Bronchial epithelial cell (primary cell): ENCODE data around the gene TNC. TPM values are rescaled to one million over a fixed set of nuclear protein-coding genes. Genes with fewer than 3 reads are reported as not detected.

Experiments used
- DNase-seq: peaks from one replicate; pipeline ENCODE4 v3.0.0-alpha.2; 2010; ENCODE audit warnings: low read depth
- FAIRE-seq: peaks from 2 replicates; lab custom pipeline; 2011; peaks lifted over from hg19 to GRCh38; lab: Jason Lieb, UNC
- H3K27me3 ChIP-seq: 2 replicates; pipeline ENCODE4 v1.5.1; 2011; ENCODE audit warnings: low read length; ENCODE audit not compliant: control insufficient read depth, insufficient read depth
- H3K36me3 ChIP-seq: 2 replicates; pipeline ENCODE4 v1.5.1; 2011; ENCODE audit warnings: low read length; ENCODE audit not compliant: control insufficient read depth, insufficient read depth
- H3K4me3 ChIP-seq: 2 replicates; pipeline ENCODE4 v1.5.1; 2011; ENCODE audit warnings: mild to moderate bottlenecking, low read depth, low read length, control low read depth
- CTCF ChIP-seq: IDR thresholded peaks from 2 replicates; pipeline ENCODE4 v1.5.1; 2011; ENCODE audit warnings: mild to moderate bottlenecking, moderate library complexity, low read length, control low read depth, inconsistent platforms; ENCODE audit not compliant: insufficient read depth, severe bottlenecking
- total RNA-seq: library from RNA; depleted of rRNA; stranded (reverse); fragments of >200 nt; gene quantifications from 2 replicates; pipeline ENCODE4 v1.2.1, GENCODE V29; 2014

Gene TNC
- total RNA-seq, 1 donor from 2014 or later = 124 TPM

DNA sequence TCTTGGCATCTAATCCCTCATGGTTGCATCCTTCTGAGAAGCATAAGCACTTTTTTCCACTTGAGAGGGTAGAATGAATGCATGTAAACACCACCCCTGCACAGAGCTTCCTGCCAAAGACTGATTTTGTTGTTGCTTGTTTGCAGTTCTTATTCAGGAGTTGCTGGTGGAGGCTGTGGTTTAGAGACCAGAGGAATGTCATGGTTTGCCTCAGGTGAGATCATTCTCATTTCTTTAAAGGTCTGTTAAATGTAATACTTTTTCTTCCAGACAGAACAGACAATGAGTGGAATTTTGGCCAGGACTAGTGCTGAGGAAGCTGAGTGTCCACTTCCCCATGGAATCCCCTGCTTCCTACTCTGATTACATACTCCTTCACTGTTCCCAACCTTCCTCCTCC, 3.2 kb upstream of the TNC start:
- no peak for FAIRE-seq
- Histone ChIP-seq H3K27me3 (no peaks in the 10 kb centered on the region), H3K36me3 (no peaks in the 10 kb centered on the region), H3K4me3 (no peak overlapping the region)
- no peak for TF ChIP-seq CTCF
- peak; percentile 87 for DNase-seq

DNA sequence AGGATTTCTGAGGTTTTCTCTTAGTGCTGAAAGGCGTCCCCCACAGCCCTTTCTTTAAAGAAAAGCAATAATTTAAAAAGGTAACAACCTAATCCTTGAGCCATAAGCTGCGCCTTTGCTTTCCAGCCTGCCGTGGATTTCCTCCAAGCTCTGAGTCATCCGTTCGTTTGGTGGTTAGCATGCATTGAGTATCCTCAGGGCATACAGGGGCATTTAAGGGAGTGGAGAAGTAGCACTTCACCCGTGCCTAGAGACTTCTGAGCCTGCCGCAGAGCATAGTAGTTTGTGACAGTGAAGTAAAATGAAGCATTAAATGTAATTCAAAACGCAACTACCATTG, 892 bp upstream of the TNC start:
- no peak for FAIRE-seq
- H3K27me3 ChIP-seq = no peaks in the 10 kb centered on the region
- H3K36me3 ChIP-seq = no peaks in the 10 kb centered on the region
- H3K4me3 ChIP-seq = peak overlapping the region; percentile 44
- TF ChIP-seq CTCF = no peak
- peak; percentile 96 for DNase-seq

- peak overlapping the region; percentile 44 for H3K4me3 ChIP-seq
- no peaks in the 10 kb centered on the region for H3K27me3 ChIP-seq
- FAIRE-seq (peak; percentile 70), DNase-seq (no peak)
- no peak for TF ChIP-seq CTCF
- H3K36me3 ChIP-seq = no peaks in the 10 kb centered on the region
Observed at GRCh38 chr9:115116421-115117284, 1.3 kb downstream of the TNC start.

DNA sequence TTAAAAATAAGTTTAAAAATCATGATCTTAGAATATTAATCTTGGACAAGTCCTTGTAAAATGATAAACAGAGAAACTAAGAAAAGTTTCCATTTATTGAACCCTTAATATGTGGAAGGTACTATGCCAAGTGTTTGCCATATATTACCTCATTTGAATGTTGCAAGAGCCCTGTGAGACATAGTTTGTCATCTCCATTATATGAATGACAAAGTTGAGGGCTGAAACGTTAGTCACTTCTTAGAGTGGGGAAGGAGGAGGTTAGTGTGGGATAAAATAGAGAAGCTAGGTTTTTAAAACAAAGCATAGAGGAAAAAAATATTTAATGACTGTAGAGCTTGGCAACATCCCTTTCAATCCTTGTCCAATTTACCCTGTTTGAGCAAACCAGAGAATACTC, 2.0 kb downstream of the TNC start:
- no peak for TF ChIP-seq CTCF
- Histone ChIP-seq H3K4me3 (no peak overlapping the region), H3K36me3 (no peaks in the 10 kb centered on the region), H3K27me3 (no peaks in the 10 kb centered on the region)
- FAIRE-seq (no peak), DNase-seq (peak; percentile 95)

DNA sequence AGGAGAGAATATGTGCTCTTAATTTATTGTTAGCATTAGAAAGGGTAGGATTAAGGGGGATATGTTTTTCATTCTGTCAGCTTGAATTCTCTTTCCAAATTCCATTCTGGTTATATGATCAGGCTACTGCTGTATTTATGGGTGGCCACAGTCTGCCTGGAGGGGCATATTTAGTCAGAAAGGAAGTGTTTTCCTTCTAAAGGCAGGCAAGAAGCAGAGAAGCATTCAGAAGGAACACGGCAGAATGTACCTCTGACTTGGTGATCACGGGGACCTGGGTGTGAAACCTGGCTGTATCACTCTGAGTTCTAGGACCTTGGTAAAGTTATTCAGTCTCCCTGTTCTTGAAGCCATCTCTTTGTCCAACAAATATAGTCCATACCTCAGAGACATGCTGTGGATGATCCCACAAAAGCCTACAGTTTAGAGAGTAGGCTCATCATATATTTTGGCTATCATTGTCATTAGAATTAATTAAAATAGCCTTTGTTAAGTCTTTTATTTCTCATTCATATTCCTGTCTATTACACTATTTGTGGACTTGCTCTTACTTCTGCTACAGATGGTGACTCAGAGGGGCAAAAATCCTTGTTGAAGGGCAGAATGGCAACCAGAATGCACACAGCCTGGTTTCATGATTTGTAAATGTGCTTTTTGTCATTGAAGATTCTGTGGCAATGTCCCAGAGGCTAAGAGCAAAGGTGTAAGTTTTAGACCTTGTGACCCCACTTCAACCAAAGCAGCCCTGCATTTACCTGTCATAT, 2.7 kb downstream of the TNC start:
- DNase-seq (peak; percentile 66), FAIRE-seq (no peak)
- Histone ChIP-seq H3K36me3 (no peaks in the 10 kb centered on the region), H3K27me3 (no peaks in the 10 kb centered on the region), H3K4me3 (no peak overlapping the region)
- no peak for TF ChIP-seq CTCF
